Large intestine (tissue), 3 donors: Measurements from ENCODE around the gene PGGT1B. TPM values are rescaled to one million over a fixed set of nuclear protein-coding genes. Genes with fewer than 3 reads are reported as not detected.

Experiments
- DNase-seq, 2 donors: peaks; one replicate each; pipeline versions ENCODE4 v3.0.0 to v3.0.0-alpha.2; 2013
- H3K27ac ChIP-seq: one replicate; pipeline ENCODE4 v1.5.1; 2013; ENCODE audit warnings: low read length
- H3K27me3 ChIP-seq: 2 replicates; pipeline ENCODE4 v1.6.1; 2013; ENCODE audit warnings: low read length; ENCODE audit not compliant: control insufficient read depth, insufficient read depth
- H3K36me3 ChIP-seq: 2 replicates; pipeline ENCODE4 v1.6.1; 2013; ENCODE audit warnings: low read length; ENCODE audit not compliant: control insufficient read depth, insufficient read depth
- H3K4me1 ChIP-seq: one replicate; pipeline ENCODE4 v1.6.1; 2013; ENCODE audit warnings: low read length; ENCODE audit not compliant: control insufficient read depth, insufficient read depth
- H3K4me3 ChIP-seq: one replicate; pipeline ENCODE4 v1.5.1; 2013; ENCODE audit warnings: low read length
- H3K9me3 ChIP-seq: one replicate; pipeline ENCODE4 v1.6.1; 2013; ENCODE audit warnings: mild to moderate bottlenecking, low read depth, low read length, moderate library complexity; ENCODE audit not compliant: control insufficient read depth
- WGBS: methylation state at CpG from one replicate; pipeline ENCODE4 v1.1.5; 2013; ENCODE audit warnings: low lambda C conversion rate; ENCODE audit not compliant: insufficient coverage; 5-methylcytosine and 5-hydroxymethylcytosine counted together
- polyA plus RNA-seq: library from polyadenylated mRNA; unstranded; fragments of 120-200 nt; gene quantifications from one replicate; pipeline ENCODE4 v1.2.1, GENCODE V29; 2013

PGGT1B gene
- polyA plus RNA-seq, 1 donor: 20.5 TPM

DNA sequence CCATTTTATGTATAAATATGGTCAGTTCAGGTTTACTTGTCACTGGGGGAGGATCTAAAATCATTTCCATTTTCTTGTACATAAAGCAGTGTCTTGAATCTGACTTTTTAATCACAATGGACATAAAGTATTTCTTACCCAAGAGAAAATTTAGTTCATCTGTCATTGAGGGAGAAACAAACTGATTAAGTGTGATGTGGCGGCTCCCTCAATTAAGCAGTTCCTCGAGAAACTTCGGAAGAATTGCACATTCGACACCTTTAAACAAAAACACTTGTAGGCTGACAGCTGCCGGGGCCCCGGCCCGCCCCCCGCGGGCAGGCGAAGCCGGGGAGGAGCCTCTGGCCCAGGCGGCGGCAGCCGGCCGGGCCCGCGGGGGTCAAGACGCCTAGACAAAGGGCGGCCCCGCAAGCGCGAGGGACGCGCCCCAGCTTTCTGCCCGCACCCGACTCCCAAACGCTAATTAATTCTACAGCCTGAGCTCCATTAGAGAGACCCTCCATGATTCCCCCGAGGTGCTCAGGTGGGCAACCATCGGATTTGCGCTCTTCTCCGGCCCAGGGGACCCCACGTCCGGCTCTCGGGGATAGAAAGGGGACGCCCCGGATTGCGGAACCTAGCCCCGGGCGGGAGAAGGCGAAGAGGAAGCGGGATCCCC lies 93.7 kb downstream of the PGGT1B start:
- H3K4me1 ChIP-seq: peaks cover 7% of the 10 kb centered on the region
- H3K27me3 ChIP-seq: peaks cover 63% of the 10 kb centered on the region
- no CpG with 5 or more reads among the region's 41 CpGs for WGBS
- DNase-seq: no peak
- H3K4me3 ChIP-seq: peak overlapping the region; percentile 71
- H3K36me3 ChIP-seq: no peaks in the 10 kb centered on the region
- no peak overlapping the region for H3K27ac ChIP-seq
- peaks cover 14% of the 10 kb centered on the region for H3K9me3 ChIP-seq

DNA sequence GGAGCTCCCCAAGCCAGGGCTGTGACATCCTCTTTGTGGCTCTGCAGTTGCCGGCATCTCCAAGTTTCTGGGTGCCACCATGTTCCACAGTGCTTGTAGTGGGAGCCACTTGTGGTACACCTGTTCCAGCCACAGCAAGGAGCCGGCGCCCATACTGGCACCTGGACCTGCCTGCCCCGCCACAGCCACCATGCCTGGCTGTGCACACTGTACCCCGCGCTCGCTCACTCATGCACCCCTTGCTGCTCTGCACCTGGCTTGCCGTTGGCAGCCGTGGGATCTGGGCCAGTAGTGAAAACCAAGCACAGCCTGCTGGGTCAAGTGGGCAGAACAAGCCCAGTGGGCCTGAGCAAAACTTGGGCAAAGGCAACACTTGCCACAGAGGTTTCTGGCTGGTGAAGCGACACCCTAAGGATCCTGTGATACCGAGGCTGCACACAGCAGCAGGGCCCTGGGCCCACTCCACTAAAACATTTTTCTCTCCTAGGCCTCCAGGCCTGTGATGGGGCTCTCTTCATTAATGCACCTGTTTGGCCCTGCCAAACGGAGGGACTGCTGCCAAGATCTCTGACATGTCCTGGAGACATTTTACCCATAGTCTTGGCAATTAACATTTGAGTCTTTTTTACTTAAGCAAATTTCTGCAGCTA lies 95.8 kb downstream of the PGGT1B start:
- Histone ChIP-seq H3K36me3 (no peaks in the 10 kb centered on the region), H3K27ac (no peak overlapping the region), H3K27me3 (peaks cover 51% of the 10 kb centered on the region), H3K4me3 (no peak overlapping the region), H3K4me1 (peaks cover 7% of the 10 kb centered on the region), H3K9me3 (peaks cover 14% of the 10 kb centered on the region)
- no peak for DNase-seq
- no CpG with 5 or more reads among the region's 12 CpGs for WGBS

DNA sequence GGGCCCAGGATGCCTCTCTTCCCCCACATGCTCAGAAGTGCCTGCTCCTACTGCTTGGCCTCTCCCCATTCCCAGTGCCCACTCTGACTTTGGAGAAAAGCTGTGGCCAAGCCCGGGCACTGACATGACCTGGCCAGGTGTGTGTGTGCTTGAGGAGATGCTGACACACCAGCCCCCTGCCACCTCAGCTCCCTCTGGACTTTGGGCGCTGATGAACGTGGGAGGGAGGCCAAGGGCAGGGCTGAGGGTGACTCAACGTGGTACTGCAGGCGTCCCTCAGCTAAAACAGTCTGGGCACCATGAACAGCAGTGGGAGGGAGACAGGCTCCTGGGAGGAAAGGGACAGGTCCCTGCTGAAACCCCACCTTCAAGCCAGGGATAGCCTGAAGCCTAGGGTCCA lies 96.9 kb downstream of the PGGT1B start:
- Histone ChIP-seq H3K9me3 (peaks cover 14% of the 10 kb centered on the region), H3K27ac (no peak overlapping the region), H3K4me1 (peaks cover 4% of the 10 kb centered on the region), H3K27me3 (peaks cover 43% of the 10 kb centered on the region), H3K4me3 (no peak overlapping the region), H3K36me3 (no peaks in the 10 kb centered on the region)
- no peak for DNase-seq
- WGBS: no CpG with 5 or more reads among the region's 5 CpGs

DNA sequence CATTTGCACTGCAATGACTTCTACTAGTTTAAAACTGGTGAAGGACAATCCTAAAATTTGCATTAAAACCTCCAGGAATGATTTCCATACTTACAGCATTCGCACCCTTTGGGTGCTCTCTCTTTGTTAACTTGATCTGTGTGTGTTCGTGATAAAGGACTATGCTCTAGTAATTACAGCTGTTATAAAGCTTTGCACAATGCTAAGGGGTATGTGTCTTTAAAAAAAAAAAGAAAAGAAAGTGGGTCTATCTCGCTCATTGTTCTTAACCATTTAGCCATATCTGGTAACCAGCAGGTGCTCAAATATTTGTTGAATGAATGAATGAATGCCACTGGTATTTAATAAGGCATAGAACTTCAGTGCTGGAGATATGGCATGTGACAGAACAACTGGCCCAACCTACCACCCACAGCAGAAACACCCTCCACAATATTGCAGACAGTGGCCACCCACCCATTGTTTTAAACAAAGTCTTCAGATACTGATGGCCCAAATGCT lies 101.7 kb downstream of the PGGT1B start:
- DNase-seq: no peak
- Histone ChIP-seq H3K27me3 (peaks cover 4% of the 10 kb centered on the region), H3K27ac (no peak overlapping the region), H3K9me3 (peaks cover 7% of the 10 kb centered on the region), H3K4me1 (no peaks in the 10 kb centered on the region), H3K36me3 (no peaks in the 10 kb centered on the region), H3K4me3 (no peak overlapping the region)
- no CpG with 5 or more reads among the region's 3 CpGs for WGBS

Other genes with a start within 250 kb of the PGGT1B start
- gene TRIM36, start 93.0 kb downstream of the PGGT1B start, polyA plus RNA-seq: 2.6 TPM
- gene CCDC112, start 33.8 kb upstream of the PGGT1B start, polyA plus RNA-seq: 8.2 TPM